Measurements from ENCODE around the gene TSSK2. TPM values are rescaled to one million over a fixed set of nuclear protein-coding genes. Genes with fewer than 3 reads are reported as not detected.

TSSK2 gene
- total RNA-seq, 1 donor from 2014 or later, result not detected

GRCh38 chr22:19164425-19164824 is 33.3 kb downstream of the TSSK2 start:
- Histone ChIP-seq H3K4me1 (ENCODE audit: control insufficient read depth in 3 of 3, insufficient read depth in 3 of 3, low read length in 3 of 3) (peaks cover 0 to 4% (median 1%) of the 10 kb centered on the region in 3 donors), H3K9me3 (ENCODE audit: control insufficient read depth in 3 of 3, low read length in 3 of 3) (no peaks in the 10 kb centered on the region), H3K27ac (ENCODE audit: low read depth, low read length) (no peak overlapping the region), H3K36me3 (ENCODE audit: control insufficient read depth in 3 of 3, insufficient read depth in 3 of 3, low read length in 3 of 3) (no peaks in the 10 kb centered on the region), H3K9ac (ENCODE audit: low read depth in 1 of 3, low read length in 3 of 3) (no peak overlapping the region), H3K4me3 (ENCODE audit: low read length in 3 of 3) (no peak overlapping the region), H3K27me3 (ENCODE audit: control insufficient read depth in 3 of 3, insufficient read depth in 3 of 3, low read length in 3 of 3) (peaks cover 30 to 36% (median 33%) of the 10 kb centered on the region in 3 donors)

- Histone ChIP-seq H3K4me3 (ENCODE audit: low read length in 3 of 3) (no peak overlapping the region), H3K9me3 (ENCODE audit: control insufficient read depth in 3 of 3, low read length in 3 of 3) (no peaks in the 10 kb centered on the region), H3K9ac (ENCODE audit: low read depth in 1 of 3, low read length in 3 of 3) (no peak overlapping the region), H3K27me3 (ENCODE audit: control insufficient read depth in 3 of 3, insufficient read depth in 3 of 3, low read length in 3 of 3) (peaks cover 34 to 41% (median 39%) of the 10 kb centered on the region in 3 donors), H3K27ac (ENCODE audit: low read depth, low read length) (no peak overlapping the region), H3K4me1 (ENCODE audit: control insufficient read depth in 3 of 3, insufficient read depth in 3 of 3, low read length in 3 of 3) (peaks cover 14 to 21% (median 19%) of the 10 kb centered on the region in 3 donors), H3K36me3 (ENCODE audit: control insufficient read depth in 3 of 3, insufficient read depth in 3 of 3, low read length in 3 of 3) (no peaks in the 10 kb centered on the region)
Observed at GRCh38 chr22:19166421-19166820, 35.3 kb downstream of the TSSK2 start.

GRCh38 chr22:19167106-19167869 is 36.2 kb downstream of the TSSK2 start:
- no peaks in the 10 kb centered on the region for H3K9me3 ChIP-seq (ENCODE audit: control insufficient read depth in 3 of 3, low read length in 3 of 3)
- no peak overlapping the region for H3K27ac ChIP-seq (ENCODE audit: low read depth, low read length)
- no peak overlapping the region for H3K9ac ChIP-seq (ENCODE audit: low read depth in 1 of 3, low read length in 3 of 3)
- peaks cover 34 to 41% (median 39%) of the 10 kb centered on the region in 3 donors for H3K27me3 ChIP-seq (ENCODE audit: control insufficient read depth in 3 of 3, insufficient read depth in 3 of 3, low read length in 3 of 3)
- H3K4me1 ChIP-seq (ENCODE audit: control insufficient read depth in 3 of 3, insufficient read depth in 3 of 3, low read length in 3 of 3), result peaks cover 18 to 29% (median 23%) of the 10 kb centered on the region in 3 donors
- H3K4me3 ChIP-seq (ENCODE audit: low read length in 3 of 3), result no peak overlapping the region
- no peaks in the 10 kb centered on the region for H3K36me3 ChIP-seq (ENCODE audit: control insufficient read depth in 3 of 3, insufficient read depth in 3 of 3, low read length in 3 of 3)

- H3K27me3 ChIP-seq (ENCODE audit: control insufficient read depth in 3 of 3, insufficient read depth in 3 of 3, low read length in 3 of 3), result peaks cover 34 to 39% (median 37%) of the 10 kb centered on the region in 3 donors
- H3K9ac ChIP-seq (ENCODE audit: low read depth in 1 of 3, low read length in 3 of 3), result no peak overlapping the region
- no peak overlapping the region for H3K4me3 ChIP-seq (ENCODE audit: low read length in 3 of 3)
- no peaks in the 10 kb centered on the region for H3K36me3 ChIP-seq (ENCODE audit: control insufficient read depth in 3 of 3, insufficient read depth in 3 of 3, low read length in 3 of 3)
- peaks cover 28 to 39% (median 33%) of the 10 kb centered on the region in 3 donors for H3K4me1 ChIP-seq (ENCODE audit: control insufficient read depth in 3 of 3, insufficient read depth in 3 of 3, low read length in 3 of 3)
- H3K27ac ChIP-seq (ENCODE audit: low read depth, low read length), result no peak overlapping the region
- no peaks in the 10 kb centered on the region for H3K9me3 ChIP-seq (ENCODE audit: control insufficient read depth in 3 of 3, low read length in 3 of 3)
Observed at GRCh38 chr22:19168088-19168890, 37.2 kb downstream of the TSSK2 start.

- H3K36me3 ChIP-seq (ENCODE audit: control insufficient read depth in 3 of 3, insufficient read depth in 3 of 3, low read length in 3 of 3), result no peaks in the 10 kb centered on the region
- H3K9me3 ChIP-seq (ENCODE audit: control insufficient read depth in 3 of 3, low read length in 3 of 3), result no peaks in the 10 kb centered on the region
- H3K27ac ChIP-seq (ENCODE audit: low read depth, low read length), result no peak overlapping the region
- peak overlapping the region in 2 of 3 donors; percentile 29 to 32 for H3K4me3 ChIP-seq (ENCODE audit: low read length in 3 of 3)
- peak overlapping the region; percentile 20 to 69 (median 62) for H3K9ac ChIP-seq (ENCODE audit: low read depth in 1 of 3, low read length in 3 of 3)
- H3K27me3 ChIP-seq (ENCODE audit: control insufficient read depth in 3 of 3, insufficient read depth in 3 of 3, low read length in 3 of 3), result peaks cover 34 to 38% (median 37%) of the 10 kb centered on the region in 3 donors
- peaks cover 36 to 48% (median 43%) of the 10 kb centered on the region in 3 donors for H3K4me1 ChIP-seq (ENCODE audit: control insufficient read depth in 3 of 3, insufficient read depth in 3 of 3, low read length in 3 of 3)
Observed at GRCh38 chr22:19169002-19169946, 38.2 kb downstream of the TSSK2 start.

- H3K4me3 ChIP-seq (ENCODE audit: low read length in 3 of 3), result peak overlapping the region in 1 of 3 donors; percentile 32
- no peaks in the 10 kb centered on the region for H3K36me3 ChIP-seq (ENCODE audit: control insufficient read depth in 3 of 3, insufficient read depth in 3 of 3, low read length in 3 of 3)
- peaks cover 34 to 37% (median 34%) of the 10 kb centered on the region in 3 donors for H3K27me3 ChIP-seq (ENCODE audit: control insufficient read depth in 3 of 3, insufficient read depth in 3 of 3, low read length in 3 of 3)
- H3K27ac ChIP-seq (ENCODE audit: low read depth, low read length), result no peak overlapping the region
- H3K4me1 ChIP-seq (ENCODE audit: control insufficient read depth in 3 of 3, insufficient read depth in 3 of 3, low read length in 3 of 3), result peaks cover 41 to 55% (median 50%) of the 10 kb centered on the region in 3 donors
- peak overlapping the region in 2 of 3 donors; percentile 62 to 99 for H3K9ac ChIP-seq (ENCODE audit: low read depth in 1 of 3, low read length in 3 of 3)
- no peaks in the 10 kb centered on the region for H3K9me3 ChIP-seq (ENCODE audit: control insufficient read depth in 3 of 3, low read length in 3 of 3)
Observed at GRCh38 chr22:19169947-19170318, 38.8 kb downstream of the TSSK2 start.

GRCh38 chr22:19172213-19173046 is 41.3 kb downstream of the TSSK2 start:
- H3K4me3 ChIP-seq (ENCODE audit: low read length in 3 of 3), result peak overlapping the region; percentile 88 to 97 (median 97)
- H3K27ac ChIP-seq (ENCODE audit: low read depth, low read length), result peak overlapping the region; percentile 89
- H3K4me1 ChIP-seq (ENCODE audit: control insufficient read depth in 3 of 3, insufficient read depth in 3 of 3, low read length in 3 of 3), result peaks cover 46 to 75% (median 67%) of the 10 kb centered on the region in 3 donors
- H3K27me3 ChIP-seq (ENCODE audit: control insufficient read depth in 3 of 3, insufficient read depth in 3 of 3, low read length in 3 of 3), result peaks cover 22 to 27% (median 24%) of the 10 kb centered on the region in 3 donors
- H3K9ac ChIP-seq (ENCODE audit: low read depth in 1 of 3, low read length in 3 of 3), result peak overlapping the region; percentile 95 to 99 (median 96)
- H3K36me3 ChIP-seq (ENCODE audit: control insufficient read depth in 3 of 3, insufficient read depth in 3 of 3, low read length in 3 of 3), result peaks cover 4 to 10% (median 6%) of the 10 kb centered on the region in 3 donors
- H3K9me3 ChIP-seq (ENCODE audit: control insufficient read depth in 3 of 3, low read length in 3 of 3), result no peaks in the 10 kb centered on the region

- no peak overlapping the region for H3K27ac ChIP-seq (ENCODE audit: low read depth, low read length)
- H3K27me3 ChIP-seq (ENCODE audit: control insufficient read depth in 3 of 3, insufficient read depth in 3 of 3, low read length in 3 of 3), result peaks cover 13 to 18% (median 15%) of the 10 kb centered on the region in 3 donors
- H3K36me3 ChIP-seq (ENCODE audit: control insufficient read depth in 3 of 3, insufficient read depth in 3 of 3, low read length in 3 of 3), result peaks cover 4 to 10% (median 6%) of the 10 kb centered on the region in 3 donors
- no peaks in the 10 kb centered on the region for H3K9me3 ChIP-seq (ENCODE audit: control insufficient read depth in 3 of 3, low read length in 3 of 3)
- H3K4me3 ChIP-seq (ENCODE audit: low read length in 3 of 3), result peak overlapping the region; percentile 17 to 97 (median 88)
- H3K9ac ChIP-seq (ENCODE audit: low read depth in 1 of 3, low read length in 3 of 3), result peak overlapping the region in 2 of 3 donors; percentile 12 to 99
- peaks cover 46 to 75% (median 70%) of the 10 kb centered on the region in 3 donors for H3K4me1 ChIP-seq (ENCODE audit: control insufficient read depth in 3 of 3, insufficient read depth in 3 of 3, low read length in 3 of 3)
Observed at GRCh38 chr22:19173047-19174035, 42.2 kb downstream of the TSSK2 start.
